Stimulated activated CD8-positive, alpha-beta memory T cell treated with anti-CD3 and anti-CD28 coated beads, Interleukin-7, amount 100 ng/mL, for 1 hour (primary cell): ENCODE data around the gene CLEC4F.

Experiments used
- DNase-seq, 2 donors: peaks; one replicate each; pipeline ENCODE4 v3.0.0-alpha.2; 2020; ENCODE audit warnings: low read depth in 2 of 2

CLEC4F gene

DNA sequence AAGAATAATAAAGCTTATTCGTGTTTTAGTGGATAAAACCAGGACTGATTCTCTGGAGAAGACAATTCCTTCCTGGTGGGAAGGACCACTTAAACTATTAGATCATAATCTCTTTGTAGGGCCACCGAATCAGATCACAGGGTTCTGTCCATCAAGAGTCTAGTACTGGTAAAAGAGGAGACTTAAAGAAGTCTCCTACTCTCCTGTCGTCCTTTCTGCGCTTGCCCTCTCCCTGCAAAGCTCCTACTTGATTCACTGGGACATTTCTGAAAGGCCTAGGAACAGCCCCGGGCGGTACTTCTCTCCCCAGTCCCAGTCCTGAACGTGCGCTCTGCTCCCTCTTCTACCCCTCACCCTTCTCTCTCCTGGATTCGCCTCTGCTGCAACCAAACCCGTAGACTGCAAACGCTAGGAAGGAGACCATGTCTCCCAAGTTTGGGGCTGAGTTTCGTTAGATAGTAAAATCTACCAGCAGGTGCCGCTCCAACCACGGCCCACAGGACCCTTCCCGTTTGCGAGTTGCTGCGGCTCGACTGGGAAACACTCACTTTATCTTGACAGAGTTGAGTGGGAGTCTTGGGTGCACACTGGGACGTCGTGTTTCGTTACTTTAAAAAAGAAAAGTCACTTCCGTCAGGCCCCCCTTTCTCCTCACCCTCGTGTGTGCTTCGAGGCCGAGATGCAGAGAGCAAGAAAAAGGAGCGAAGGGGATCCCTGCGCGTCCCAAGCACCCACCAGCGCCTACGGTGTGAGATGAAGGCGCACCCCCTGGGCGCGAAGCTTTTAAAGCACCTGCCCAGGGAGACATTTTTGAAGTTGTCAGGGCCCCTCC lies 30.9 kb downstream of the CLEC4F start:
- DNase-seq = peak; percentile 33 to 43

DNA sequence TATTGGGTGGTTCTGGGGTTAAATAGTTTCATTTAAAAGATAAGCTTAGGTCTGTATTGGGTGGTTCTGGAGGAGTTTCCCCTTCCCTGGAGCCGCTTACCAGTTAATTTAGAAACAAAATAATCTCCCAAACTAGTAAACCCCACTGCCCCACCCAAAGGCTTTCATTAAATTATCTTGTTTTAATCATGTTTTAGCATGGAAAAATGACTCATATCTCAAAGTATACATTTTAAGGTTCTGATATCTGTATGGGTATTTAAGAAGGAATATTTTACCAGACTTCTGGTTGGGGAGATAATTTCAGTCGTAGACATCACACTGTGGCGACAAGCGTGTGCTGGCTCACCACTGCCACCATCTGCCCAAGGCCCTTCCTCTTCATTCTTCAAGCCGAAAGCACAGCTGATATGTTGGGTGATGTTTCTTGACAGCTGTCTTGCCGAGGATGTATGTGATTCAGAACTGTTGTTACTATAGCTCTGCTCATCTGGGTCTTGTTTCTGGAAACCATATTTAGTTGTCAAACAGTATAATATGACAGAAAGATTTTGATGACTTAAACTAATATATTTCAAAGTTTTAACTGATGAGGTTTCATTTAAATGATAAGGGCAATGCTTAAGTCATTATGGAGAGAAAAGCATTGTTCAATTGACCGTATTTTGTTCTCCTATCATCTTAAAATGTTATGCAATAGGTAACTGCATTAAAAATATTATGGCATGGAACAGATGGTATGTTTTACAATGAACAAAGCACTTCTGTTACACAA lies 35.1 kb downstream of the CLEC4F start:
- DNase-seq = peak in 1 of 2 donors; percentile 11

DNA sequence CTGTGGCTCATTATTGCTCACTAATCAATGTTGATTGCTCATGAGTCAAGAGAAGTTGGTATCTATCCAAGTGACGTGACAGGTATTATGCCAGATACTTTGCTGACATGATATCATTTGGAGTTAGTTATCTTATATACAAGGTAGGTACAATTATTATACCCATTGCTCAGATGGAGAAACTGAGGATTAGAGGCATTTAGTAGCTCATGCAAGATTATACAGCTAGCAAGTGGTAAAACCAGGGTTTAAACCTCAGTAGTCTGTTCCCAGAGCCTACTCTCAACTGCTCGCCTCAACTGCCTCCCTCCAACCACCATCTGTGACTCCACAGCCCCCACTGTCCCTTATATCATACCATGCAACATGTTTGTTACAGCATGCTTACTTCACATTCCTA lies 36.1 kb downstream of the CLEC4F start:
- no peak for DNase-seq

DNA sequence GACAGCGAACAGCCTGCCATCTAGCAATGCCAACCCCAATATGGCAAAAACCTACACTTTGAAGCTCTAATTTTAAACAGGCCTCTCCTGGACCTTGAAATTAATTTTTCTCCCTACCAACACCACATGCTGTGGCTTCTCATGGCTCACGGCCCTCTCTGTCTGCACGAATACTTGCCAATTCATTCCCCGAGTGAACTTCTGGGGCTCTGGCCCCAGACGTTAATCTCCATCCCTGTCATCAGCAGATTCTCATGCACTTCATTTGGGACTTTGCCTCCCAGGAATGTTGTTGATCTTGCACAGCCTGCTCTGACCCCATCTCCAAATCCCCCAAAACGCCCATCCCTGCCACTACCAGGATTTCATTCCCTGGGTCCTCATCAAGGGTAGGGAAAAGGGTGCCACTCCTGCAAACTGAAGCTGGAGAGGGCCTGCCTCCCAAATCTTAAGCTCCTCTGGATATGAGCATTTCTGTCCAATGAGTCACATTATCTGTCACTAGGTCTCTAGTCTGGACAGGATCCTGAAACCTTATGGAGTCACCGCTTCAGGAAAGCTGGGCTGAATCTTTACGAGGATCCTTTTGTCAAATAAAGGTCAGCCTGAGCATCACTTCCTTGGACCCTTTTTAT lies 40.4 kb downstream of the CLEC4F start:
- no peak for DNase-seq

DNA sequence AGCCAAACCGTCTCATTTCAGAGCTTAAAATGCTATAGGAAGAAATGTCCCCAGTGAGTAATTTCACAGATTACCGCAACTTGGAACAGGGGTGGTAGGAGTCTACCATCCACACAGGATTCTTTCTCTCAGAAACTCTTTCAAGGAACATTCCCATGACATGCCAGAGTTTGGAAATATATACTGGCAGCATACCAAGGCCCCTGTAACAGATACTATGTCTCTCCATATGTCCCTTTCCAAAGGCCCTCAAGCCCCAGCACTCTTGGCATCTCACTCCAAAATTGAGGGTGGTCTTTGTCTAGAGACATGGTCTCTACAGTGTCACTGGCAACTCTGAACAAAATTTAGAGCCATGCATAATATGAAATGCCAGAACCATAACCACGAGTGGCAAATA lies 40.9 kb downstream of the CLEC4F start:
- no peak for DNase-seq

DNA sequence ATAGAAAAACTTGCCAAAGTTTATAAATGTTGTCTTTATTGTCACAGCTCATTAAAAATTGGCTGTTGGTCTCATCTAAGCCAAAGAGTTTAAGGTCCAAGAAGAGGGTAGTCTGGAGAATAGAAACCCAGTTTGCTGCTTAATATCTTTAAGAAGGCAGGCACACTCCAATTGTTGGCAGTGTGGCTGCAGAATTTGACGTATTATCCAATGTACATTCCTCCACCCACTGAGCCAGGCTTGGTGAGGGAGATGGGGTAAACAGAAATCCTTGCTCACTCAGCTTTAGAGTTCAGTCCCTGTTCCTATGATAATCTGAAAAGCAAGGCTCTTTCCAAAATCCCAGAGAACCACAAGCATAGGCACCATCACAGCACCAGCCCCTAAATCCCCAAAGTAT lies 41.7 kb downstream of the CLEC4F start:
- no peak for DNase-seq

DNA sequence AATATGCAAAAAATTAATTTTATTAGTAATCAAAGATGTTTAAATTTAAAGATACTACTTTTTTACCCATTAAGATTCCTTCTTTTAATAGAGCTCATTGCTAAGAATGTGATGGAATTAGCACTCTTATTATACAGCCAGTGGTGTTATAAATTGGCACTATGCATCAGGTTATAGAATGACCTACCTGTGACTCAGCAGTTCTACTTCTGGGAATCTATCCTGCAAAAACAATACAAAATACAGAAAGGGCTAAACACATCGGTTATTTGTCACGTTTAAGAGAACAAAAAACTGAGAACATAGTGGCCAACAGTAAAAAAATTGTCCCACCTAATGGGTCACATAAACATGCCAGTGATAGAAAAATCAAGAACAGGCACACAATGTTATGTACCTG lies 42.9 kb downstream of the CLEC4F start:
- DNase-seq = no peak

DNA sequence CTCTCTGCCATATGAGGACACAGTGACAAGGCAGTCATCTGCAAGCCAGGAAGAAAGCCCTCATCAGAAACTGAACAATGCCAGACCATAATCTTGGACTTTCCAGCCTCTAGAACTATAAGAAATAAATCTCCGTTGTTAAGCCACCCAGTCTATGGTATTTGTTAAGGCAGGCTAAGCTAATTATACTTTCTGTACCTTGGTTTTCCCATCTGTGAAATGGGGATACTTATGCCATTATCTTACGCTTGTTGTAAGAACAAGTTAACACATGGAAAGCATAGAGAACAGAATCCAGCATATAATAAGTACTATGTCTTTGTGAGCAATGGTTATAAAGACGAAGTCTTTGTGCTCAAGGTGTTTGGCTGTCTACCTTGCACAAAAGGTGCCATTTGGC lies 44.1 kb downstream of the CLEC4F start:
- no peak for DNase-seq

DNA sequence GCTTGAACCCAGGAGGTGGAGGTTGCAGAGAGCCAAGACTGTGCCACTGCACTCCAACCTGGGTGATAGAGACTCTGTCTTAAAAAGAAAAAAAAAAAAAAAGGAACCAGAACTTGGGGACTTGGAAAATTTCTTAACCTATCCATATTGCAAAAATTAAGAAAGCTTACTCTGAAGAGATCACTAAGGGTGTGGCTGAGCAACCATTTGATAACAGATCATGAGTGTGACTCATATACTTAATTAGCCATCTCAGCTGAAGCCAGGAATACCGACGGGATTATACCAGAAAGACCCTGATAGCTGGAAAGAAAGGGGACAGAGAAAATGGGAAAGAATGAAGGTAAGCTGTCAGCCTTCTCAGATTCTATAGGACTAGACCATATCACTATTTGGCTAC lies 45.3 kb downstream of the CLEC4F start:
- no peak for DNase-seq

DNA sequence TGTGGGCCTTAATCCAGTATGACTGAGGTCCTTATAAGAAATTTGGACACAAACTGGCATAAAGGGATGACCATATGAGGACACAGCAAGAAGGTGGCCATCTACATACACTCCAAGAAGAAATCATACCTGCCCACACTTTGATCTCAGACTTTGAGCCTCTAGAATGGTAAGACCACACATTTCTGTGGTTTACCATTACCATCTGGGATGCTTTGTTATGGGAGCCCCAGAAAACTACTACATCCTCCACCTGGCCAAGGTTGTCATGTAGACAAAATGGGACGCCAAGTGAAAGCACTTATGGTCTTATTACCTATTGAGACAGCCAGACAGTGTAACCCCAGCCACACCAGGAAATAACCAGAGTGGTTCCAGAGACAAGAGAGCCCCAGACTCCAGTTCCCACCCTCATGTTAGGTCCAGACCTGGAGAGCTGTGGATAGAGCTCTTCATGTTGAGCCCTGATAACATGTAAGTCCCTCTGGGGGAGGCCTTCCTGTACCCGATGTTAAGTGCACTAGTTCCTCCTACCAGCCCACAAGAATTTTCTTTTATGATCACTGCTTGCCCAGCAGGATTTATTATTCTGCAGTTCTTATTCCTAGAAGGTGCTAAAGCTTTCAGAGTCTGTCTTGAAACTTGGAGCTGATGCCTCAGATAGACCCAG lies 47.8 kb downstream of the CLEC4F start:
- no peak for DNase-seq

DNA sequence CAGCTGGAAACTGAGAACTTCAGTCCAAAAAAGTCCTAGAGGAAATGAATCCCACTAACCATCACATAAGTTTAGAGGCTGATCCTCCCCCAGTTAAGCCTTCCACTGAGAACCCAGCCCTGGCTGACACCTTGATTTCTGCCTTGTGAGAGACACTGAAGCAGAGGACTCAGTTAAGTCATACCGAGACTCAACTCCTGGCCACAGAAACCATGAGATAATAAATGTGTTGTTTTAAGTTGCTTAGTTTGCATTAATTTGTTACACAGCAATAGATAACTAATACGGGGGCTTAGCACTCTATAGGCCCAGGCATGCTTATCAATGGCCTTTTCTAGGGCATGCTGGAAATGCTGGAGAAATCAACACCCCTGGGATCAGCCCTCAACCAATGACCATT lies 49.0 kb downstream of the CLEC4F start:
- DNase-seq = no peak

DNA sequence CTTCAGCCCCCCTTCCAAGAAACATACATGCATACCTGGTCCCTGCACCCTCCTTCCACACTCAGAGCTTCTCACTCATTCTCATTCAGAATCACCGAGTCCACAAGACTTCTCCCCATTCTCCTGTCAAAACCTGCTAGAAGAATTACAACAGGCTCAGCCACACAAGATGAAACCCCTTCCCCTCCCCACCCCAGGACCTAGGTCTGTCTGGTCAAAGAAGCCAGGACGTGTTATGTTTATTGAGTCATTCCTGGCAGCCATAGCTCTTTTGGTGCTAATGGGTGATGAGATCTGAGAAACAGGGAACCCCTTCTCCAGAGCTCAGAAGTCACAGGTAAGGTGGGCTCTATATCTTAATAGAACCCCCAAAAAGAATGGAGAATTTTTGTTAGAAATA lies 50.9 kb downstream of the CLEC4F start:
- DNase-seq = no peak

DNA sequence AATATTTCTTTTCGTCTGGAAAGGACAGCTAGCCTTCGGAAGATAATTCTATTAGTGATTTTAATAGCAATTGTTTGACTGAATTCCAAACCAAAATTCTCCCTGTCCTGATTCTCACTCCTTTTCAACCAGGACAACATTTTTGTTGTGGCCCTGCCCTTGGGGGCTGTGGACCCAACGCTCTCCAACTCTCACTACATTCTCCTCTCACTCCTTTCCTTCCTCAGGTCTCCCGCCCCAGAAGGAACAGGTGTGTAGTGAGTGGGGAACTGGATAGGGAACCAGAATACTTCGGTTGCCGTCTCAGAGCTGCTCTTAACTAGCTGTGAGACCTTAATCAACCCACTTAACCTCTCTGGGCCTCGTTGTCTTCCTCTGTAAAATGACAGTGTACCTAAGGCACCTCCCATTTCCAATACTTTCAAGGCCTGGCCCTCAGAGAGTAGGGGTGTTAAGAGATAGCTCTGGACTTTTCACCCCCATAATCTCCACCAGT lies 51.8 kb downstream of the CLEC4F start:
- DNase-seq = no peak

DNA sequence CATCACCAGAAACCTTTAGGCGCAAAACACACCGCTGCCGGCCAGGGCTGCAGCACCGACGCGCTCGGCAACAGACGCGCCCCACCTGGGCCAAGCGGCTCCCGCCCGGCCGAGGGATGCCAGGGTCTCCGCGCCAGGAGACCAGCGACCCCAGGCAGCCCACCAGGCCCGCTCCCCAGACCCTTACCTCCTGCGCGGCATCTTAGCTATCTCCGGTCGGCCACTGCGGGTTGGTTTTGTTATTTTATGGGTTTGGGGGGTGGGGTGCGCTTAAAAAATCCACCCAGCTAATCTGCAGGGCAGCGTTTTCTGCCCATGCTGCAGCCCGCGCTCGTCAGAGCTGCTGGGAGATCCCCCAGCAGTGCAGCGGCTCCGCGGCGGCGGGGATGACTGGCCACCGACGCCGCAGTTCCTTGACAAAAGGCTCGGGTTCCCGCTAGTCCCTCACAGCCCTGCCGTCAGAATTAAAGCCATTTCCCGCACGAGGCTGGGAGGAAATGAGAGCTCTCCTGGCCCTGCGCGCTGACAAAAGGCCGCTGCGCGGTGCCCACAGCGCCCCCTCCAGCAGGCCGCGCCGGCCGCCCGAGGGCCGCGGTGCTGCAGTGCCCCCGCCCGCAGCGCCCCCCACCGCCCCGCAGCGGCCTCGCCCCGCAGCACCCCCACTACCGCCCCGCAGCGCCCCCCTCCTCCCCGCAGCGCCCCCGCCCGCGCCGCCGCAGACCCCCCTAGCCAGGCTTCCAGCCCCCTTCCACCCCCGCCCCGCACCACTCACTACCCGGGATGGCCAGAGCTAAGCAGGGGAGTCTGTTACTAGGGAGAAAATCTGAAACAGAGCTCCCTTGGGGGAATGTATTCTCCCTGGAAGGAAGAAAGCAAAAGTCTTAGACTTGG lies 52.5 kb downstream of the CLEC4F start, which contains the start of gene ADD2:
TSS of gene ADD2 (minus strand) at position 502 of the 891 bp plus-strand sequence. CDS start 61,792 bp downstream, outside the sequence.
- no peak for DNase-seq

DNA sequence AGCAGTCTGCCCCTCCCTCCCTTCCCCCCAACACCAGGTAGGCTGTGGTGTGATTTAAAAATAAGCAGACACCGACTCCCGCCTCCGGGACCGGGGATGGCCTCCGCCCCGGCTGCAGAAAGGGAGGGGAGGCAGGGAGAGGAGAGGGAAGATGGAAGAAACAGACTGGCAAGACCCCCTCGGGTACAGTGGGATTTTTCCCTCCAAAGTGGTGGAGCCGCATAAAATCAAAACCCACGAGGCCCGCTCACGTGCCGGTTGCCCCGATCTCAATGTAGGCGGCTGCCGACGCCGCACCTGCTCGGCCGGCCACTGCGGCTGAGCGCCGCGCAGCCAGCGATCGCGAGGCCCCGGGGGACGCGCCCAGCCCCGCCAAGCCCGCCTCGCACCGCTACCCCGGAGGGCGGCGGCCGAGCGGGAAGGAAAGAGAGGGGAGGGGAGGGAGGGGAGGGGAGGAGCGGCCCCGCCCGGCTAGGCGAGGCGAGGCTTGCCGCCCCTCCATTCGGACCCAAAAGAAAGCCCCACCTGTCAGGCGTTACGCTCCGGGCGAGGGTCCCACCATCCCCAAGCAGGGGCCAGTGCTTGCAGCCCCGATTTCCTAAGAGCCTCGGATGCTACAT lies 53.2 kb downstream of the CLEC4F start:
- DNase-seq = no peak

DNA sequence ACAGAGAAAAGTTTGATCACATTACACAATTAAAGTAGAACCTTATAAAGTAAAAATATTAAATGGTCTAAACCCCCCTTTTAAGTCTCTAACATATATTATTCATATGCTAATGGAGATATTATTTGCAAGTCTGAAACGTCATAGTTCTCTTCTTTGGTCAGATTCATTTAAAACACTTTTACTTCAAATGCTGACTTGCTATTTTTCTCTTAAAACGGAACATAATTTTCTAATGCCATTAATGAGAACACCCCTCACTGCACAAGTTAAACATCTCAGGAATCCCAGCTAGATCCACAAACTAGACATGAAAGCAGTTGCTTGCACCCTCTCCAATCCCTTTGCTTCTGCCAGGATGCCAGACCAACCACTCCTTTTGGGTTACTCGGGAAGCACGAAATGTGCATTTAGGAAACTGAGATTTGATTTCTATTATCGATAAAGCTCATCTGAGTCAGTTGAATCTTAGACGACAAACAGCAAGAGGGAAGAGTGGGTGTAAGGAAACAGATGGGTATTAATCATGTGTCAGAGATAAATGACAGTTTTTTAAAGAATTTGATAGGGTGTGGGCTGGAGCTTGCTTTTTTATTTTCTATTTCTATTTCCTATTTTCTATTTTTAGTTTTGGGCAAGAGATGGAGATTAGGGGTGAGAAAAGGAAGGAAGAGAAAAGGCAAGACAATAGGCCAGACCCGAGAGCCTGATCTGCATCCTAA lies 53.9 kb downstream of the CLEC4F start:
- DNase-seq = no peak

DNA sequence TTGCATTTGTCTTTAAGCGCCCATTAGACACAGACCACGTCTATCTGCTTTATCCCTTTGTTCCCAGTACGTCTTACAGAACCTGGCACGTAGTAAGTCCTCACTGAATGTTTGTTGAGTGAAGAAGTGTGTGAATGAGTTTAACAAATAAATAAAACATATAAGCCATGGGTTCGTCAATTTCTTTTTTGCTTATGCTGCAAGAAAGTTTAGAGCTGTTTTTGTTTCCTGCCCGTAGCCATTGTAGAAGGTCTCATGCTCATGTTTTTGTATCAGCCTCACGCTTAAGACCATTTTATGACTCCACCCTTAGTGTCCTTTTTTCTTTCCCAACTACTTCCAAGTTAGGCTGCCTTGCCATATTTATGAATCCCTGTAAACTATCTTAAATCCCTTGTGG lies 54.9 kb downstream of the CLEC4F start:
- no peak for DNase-seq

DNA sequence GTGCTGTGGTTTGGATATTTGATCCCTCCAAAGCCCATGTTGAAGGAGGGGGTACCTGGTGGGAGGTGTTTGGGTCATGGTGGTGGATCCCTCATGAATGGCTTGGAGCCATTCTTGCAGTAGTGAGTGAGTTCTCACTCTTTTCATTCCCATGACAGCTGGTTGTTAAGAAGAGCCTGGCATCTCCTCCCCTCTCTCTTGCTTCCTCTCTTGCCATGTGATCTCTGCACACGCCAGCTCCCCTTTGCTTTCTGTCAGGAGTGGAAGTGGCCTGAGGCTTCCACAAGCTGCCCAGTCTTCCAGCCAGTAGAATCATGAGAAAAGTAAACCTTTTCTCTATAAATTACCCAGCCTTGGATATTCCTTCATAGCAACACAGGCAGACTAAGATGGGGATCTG lies 61.0 kb downstream of the CLEC4F start:
- no peak for DNase-seq
